ENCODE data around the gene ETV3.

Gene ETV3

DNA sequence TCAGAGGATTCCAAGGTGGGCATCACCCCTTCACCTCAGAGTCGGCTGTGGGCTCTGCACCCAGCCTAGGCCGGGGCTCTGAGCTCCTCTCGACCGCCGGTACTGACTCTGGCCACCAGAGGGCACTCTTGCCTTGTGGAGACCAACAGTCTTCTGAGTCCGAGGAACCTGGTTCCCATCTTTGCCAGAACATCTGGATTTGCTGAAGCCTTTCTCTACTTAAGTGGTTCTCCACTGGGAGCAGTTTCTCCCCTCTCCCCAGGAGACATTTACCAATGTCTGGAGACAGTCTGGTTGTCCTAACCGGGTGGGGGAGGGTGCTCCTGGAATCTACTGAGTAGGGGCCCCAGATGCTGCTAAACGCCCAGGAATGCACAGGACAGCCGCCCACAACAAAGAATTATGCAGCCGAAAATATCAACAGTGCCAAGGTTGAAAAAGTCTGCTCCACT, 48.0 kb downstream of the ETV3 start:
- no peak for DNase-seq

DNA sequence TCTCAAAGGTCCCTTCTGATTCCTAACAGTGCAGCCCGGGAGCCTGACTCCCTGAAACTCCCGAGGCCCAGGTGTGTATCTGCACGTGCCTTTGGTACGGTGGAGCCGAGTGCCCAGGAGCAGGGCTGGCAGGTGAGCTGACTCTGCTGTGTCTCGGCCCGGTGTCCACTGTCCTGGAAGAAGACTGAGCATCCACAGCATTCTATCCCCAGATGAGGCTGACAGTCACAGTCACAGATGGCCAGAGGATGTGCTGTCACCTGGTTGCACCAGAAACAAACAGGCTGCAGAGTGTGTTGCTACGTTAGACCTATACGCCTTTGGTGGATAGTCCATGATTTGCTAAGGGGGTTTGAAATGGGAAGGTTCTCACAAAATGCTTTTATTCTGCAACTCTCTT, 48.4 kb downstream of the ETV3 start:
- no peak for DNase-seq

DNA sequence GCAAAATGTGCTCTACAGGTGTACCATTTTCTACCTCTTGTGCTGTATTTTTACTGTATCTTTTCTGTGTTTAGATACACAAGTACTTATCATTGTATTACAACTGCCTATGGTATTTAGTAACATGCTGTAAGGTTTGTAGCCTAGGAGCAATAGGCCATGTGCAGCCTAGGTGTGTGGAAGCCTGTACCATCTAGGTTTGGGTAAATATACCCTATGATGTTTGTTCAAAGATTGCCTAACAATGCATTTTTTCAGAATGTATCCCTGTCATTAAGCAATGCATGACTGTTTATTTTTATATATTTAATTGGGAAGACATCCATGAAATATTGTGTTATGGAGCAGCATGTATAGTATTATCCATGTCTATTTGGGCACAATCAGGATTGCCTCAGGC, 49.6 kb downstream of the ETV3 start:
- DNase-seq: no peak

DNA sequence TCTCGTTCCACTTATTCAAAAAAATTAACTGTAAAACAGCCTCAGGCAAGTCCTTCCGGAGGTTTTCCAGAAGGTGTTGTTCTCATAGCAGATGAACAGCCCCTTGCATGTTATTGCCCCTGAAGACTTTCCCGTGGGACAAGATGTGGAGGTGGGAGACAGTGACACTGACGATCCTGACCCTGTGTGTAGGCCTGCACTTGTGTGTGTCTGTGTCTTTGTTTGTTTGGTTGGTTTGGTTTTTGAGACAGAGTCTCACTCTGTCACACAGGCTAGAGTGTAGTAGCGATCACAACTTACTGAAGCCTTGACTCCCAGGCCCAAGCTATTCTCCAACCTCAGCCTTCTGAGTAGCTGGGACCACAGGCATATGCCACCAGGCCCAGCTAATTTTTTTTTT, 51.2 kb downstream of the ETV3 start:
- DNase-seq: no peak

DNA sequence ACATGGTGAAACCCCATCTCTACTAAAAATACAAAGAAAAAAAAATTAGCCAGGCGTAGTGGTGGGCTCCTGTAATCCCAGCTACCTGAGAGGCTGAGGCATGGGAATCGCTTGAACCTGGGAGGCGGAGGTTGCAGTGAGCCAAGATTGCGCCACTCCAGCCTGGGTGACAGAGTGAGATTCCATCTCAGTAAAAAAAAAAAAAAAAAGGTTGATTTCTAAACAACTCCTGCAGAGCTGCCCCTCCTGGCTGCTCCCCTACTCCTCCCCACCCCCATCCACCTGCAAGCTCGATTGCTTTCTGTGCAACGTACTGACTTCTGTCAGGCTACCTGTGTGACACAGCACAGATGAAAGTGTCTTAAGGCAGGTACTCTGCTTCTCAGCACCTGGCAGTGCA, 51.9 kb downstream of the ETV3 start:
- no peak for DNase-seq

DNA sequence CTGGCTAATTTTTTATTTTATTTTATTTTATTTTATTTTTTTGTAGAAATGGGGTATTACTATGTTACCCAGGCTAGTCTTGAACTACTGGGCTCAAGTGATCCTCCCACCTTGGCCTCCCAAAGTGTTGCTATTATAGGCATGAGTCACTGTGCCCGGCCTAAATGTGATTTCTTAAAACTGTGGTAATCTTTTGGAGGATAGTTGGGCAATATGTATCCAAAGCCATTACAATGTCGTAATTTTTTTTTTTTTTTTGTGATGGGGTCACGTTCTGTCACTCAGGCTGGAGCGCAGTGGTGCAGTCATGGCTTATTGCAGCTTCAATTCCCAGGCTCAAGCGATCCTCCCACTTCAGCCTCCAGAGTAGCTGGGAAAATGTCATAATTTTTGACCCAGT, 52.8 kb downstream of the ETV3 start:
- no peak for DNase-seq

DNA sequence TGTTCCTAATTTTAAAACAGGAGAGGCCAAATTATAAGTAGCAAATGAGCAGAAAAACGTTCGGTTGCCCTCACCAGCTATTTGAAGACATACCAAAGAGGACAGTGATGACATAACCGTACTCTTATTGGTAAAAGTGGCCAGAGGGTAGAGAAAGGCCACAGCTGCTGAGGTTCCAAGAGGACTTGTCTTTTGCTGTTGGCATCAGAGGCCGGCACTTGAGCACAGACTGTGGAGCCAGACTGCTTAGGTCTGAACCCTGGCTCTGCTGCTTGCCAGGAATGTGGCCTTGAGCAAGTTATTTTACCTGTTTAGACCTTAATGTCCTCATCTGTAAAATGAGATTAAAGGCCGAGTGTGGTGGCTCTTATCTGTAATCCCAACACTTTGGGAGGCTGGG, 53.5 kb downstream of the ETV3 start:
- DNase-seq: no peak

DNA sequence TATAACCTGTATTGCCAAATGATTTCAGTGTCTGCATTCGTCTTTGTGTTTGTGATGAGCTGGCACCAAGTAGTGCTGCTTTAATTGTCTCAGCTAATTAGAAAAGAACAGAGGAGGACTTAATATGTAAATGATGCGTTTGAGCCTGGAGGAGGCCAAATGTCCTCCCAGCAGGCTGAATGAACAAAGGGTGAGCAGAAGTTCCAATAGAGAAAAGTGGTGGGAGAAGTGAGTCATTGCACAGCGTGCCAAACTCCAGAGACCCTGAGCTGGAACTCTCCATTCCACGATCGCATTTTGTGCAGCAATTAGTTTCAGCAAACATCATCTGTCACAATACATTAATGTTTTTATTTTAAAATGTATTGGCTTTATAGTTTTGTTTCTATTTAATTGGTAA, 56.5 kb downstream of the ETV3 start:
- no peak for DNase-seq

DNA sequence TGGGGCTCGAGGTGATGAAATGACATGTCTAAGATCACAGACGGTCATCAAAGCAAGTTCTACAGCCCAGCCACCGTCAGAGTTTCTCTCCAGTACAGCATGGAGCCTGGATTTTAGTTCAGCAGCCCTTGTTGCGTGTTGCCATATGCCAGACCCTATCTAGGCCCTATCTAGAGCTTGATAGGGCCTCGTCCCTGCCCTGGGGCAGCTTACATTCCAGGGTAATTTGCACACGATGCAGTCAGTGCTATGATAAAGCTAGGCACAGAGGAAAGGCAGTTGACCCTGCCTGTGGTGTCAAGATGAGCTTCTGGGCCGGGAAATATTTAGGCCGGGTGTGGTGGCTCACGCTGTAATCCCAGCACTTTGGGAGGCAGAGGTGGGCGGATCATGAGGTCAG, 57.5 kb downstream of the ETV3 start:
- DNase-seq: no peak

DNA sequence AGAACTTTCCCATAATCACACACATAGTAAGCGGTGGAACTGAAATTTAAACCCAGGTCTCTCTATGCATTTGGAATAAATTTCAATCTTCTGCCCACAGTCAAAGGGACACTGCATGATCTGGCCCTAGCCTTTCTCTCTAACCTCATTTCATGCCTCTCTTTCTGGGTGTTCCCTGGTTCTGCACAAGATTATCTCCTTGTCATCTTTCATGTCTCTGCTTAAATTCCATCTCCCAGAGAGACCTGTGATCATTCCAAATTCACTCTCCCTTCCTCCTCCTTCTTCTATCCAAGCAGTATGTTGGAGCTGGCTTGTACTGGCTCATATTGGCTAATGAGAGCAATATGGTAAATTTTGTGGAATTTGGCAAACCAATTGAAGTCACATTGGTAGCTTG, 60.8 kb downstream of the ETV3 start:
- DNase-seq: no peak

DNA sequence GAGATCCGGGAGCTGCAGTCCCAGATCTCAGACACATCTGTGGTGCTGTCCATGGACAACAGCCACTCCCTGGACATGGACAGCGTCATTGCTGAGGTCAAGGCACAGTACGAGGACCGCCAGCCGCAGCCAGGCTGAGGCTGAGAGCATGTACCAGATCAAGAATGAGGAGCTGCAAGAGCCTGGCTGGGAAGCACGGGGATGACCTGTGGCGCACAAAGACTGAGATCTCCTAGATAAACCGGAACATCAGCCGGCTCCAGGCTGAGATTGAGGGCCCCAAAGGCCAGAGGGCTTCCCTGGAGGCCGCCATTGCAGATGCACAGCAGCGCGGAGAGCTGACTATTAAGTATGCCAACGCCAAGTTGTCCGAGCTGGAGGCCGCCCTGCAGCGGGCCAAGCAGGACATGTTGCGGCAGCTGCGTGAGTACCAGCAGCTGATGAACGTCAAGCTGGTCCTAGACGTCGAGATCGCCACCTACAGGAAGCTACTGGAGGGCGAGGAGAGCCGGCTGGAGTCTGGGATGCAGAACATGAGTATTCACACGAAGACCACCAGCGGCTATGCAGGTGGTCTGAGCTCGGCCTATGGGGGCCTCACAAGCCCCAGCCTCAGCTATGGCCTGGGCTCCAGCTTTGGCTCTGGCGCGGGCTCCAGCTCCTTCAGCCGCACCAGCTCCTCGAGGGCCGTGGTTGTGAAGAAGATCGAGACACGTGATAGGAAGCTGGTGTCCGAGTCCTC, 64.1 kb downstream of the ETV3 start:
- DNase-seq: no peak
